Measurements from ENCODE around the gene CLIP2.

The CLIP2 gene

GRCh38 chr7:74290981-74291441, 1.8 kb downstream of the CLIP2 start:
- peak overlapping the region; percentile 88 for H3K4me3 ChIP-seq
- DNase-seq (ENCODE audit: low spot score), result no peak
- H3K27ac ChIP-seq, result no peak overlapping the region
- TF ChIP-seq CTCF (IDR thresholded peaks at IDR 0.05), result no peak

- H3K4me3 ChIP-seq, result no peak overlapping the region
- no peak overlapping the region for H3K27ac ChIP-seq
- TF ChIP-seq CTCF (IDR thresholded peaks at IDR 0.05), result no peak
- DNase-seq (ENCODE audit: low spot score), result no peak
These were observed 2.3 kb downstream of the CLIP2 start for GRCh38 chr7:74291535-74291934.

- no peak overlapping the region for H3K4me3 ChIP-seq
- no peak for TF ChIP-seq CTCF (IDR thresholded peaks at IDR 0.05)
- H3K27ac ChIP-seq, result no peak overlapping the region
- DNase-seq (ENCODE audit: low spot score), result no peak
These were observed 3.8 kb downstream of the CLIP2 start for GRCh38 chr7:74292757-74293576.

- no peak overlapping the region for H3K27ac ChIP-seq
- DNase-seq (ENCODE audit: low spot score), result no peak
- no peak for TF ChIP-seq CTCF (IDR thresholded peaks at IDR 0.05)
- H3K4me3 ChIP-seq, result no peak overlapping the region
These were observed 4.3 kb downstream of the CLIP2 start for GRCh38 chr7:74293577-74293908.

GRCh38 chr7:74294191-74294998, 5.2 kb downstream of the CLIP2 start:
- no peak for TF ChIP-seq CTCF (IDR thresholded peaks at IDR 0.05)
- H3K27ac ChIP-seq, result peak overlapping the region in 1 of 2 donors; percentile 38
- peak overlapping the region; percentile 1 for H3K4me3 ChIP-seq
- DNase-seq (ENCODE audit: low spot score), result no peak

- no peak for TF ChIP-seq CTCF (IDR thresholded peaks at IDR 0.05)
- Histone ChIP-seq H3K27ac (no peak overlapping the region), H3K4me3 (no peak overlapping the region)
- DNase-seq (ENCODE audit: low spot score), result no peak
These were observed 8.5 kb downstream of the CLIP2 start for GRCh38 chr7:74297516-74298233.

Measured in coronary artery (tissue), 2 donors.